DMS 273 (cell line): Measurements from ENCODE around the gene GYG1.
A peak's percentile ranks its signal among the peaks of the same experiment; 100 is the strongest.

Source experiments
- DNase-seq: peaks from one replicate; lab custom pipeline; 2025; ENCODE audit not compliant: unreplicated experiment; lab: John Stamatoyannopoulos, UW

GYG1 gene

DNA sequence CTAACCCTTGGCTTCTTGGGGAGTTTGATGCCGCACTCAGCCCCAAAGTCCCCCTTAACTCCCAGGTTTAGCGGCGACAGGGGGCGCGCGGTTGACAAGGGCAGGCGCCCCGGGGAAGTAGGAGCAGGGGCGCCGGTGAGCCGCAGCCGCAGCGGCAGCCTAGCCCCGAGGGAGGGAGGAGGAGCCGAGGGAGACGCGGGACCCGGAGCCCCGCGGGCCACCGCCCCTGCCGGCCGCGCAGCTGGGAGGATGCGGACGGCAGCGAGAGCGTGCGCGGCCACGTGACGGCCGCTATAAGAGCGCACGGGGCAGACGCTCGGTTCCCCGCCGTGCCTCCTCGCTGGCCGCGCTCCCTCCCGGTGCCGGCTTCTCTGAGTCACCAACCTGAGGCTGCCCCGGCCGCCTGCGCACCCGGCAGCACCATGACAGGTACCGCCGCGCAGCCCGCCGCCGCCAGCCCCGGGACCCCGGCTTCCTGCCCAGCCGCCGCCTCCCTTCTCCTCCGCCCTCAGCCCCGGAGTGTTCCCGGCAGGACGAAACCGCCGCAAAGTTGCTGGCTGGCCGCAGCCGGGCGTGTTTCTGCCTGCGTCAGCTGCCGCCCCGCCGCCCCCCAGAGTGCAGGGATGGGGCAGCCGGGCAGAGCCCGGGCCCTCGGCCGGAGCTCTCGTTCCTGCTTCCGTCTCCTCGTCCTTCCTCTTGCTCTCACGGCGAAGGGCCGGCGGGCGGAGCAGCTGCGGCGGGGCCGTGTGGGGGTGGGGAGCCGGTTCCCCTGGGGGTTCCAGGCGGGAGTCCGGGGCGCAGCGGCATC, at the start of gene GYG1:
Gene GYG1, plus strand, starts transcription at position 322 of the 808 bp plus-strand sequence. Its CDS starts 101 bp downstream, at position 423.
- DNase-seq, result peak; percentile 95

- peak; percentile 95 for DNase-seq
Measured at GRCh38 chr3:148943506-148944205, 47.7 kb upstream of the GYG1 start.

GRCh38 chr3:148945116-148945515, 46.2 kb upstream of the GYG1 start:
- DNase-seq, result no peak

- no peak for DNase-seq
Measured at GRCh38 chr3:148948913-148949657, 42.3 kb upstream of the GYG1 start.

GRCh38 chr3:148950806-148951205, 40.5 kb upstream of the GYG1 start:
- peak; percentile 36 for DNase-seq

GRCh38 chr3:148951599-148952361, 39.6 kb upstream of the GYG1 start:
- no peak for DNase-seq

GRCh38 chr3:148953094-148953493, 38.2 kb upstream of the GYG1 start:
- no peak for DNase-seq

DNA sequence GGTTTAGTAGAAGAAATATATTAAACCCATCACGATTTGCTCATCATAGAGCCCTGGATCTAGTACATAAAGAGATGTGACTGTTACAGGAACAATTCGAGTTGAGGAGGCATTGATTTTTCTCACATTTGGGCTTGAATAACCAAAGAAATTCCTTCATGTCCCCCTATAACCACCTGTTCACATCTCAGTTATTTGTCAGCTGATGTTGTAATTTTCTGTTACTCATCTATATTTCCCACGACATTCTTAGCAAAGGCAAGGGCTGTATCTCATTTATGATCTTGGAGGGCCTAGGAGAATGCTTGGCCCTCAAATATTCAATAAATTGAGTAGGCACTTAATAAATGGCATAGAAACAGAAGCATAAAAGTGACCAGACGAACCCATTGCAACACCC, 36.4 kb upstream of the GYG1 start:
- no peak for DNase-seq

GRCh38 chr3:148955544-148956346, 35.6 kb upstream of the GYG1 start:
- peak; percentile 76 for DNase-seq

DNA sequence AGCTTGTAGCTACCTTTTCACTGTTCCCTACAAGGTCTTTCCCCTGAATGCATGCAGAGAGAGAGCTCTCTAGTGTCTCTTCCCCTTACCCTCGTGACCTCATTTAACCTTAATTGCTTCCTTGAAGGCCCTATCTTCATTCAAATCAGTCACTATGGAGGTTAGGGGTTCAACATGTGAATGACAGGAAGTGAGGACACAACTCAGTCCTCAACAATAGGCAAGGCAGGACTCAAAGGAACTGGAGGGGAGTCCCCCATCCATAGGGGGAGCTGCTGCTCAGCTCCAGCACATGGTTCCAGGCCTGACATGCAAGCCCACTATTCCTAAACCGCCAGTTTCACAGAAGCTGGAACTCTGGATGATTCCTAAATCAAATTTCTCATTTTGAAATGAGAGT, 33.8 kb upstream of the GYG1 start:
- peak; percentile 46 for DNase-seq

- DNase-seq, result no peak
Measured at GRCh38 chr3:148958696-148959095, 32.6 kb upstream of the GYG1 start.

DNA sequence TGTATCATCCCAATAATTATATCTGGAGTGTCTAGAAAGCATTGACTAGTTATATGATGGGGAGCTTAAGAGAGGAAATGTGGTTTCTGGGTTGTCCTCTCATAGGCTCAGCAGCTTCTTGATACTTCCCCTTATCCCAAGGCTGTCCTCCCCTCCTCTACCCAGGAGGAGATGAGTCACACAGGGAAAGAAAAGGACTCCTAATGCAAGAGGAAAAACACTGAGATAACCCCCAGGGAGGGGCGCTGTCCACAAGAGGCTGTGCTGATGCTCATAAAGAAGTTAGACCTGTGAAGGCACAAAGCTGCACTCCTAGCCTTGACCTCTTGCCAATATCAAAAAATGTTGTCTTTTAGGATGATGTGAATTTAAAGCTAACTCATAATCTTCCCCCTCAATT, 28.8 kb upstream of the GYG1 start:
- DNase-seq, result peak; percentile 11

GRCh38 chr3:148964809-148965208, 26.5 kb upstream of the GYG1 start:
- DNase-seq, result no peak

DNA sequence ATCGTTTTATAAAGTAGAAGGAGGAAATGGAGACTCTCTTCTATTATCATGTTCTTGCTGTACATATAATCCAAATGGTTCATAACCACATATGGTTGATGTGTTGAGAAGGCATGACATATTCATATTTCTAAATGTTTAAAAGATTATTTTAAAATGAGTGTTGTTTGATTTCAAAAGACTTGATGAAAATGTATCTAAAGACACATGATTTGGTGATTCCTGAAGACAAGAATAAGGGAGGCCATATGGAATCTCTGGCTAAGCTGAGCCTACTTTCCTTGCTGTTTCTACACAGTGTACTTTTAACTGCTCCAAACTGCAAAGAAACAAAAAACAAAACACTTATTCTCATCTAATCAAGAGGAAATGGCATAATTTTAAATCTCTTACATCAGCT, 23.0 kb upstream of the GYG1 start:
- DNase-seq, result no peak

DNA sequence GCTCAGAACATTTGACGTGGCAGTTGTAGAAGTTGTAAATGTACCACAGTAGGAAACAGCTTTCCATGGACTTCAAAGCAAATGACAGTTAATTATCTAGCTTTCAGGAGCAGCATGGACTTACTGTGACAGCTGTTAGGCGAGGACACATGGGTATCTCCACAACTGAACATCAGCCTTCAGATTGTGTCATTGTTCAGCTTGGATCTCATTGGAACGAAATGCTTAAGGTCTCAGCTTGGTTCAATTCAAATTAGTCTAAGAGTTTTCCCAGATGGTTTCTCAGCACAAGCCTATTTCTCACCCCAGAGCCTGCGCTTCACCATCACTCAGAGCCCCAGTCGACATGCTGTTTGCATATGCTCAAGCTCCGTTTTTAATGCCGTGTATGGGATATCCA, 21.1 kb upstream of the GYG1 start:
- DNase-seq, result no peak

DNA sequence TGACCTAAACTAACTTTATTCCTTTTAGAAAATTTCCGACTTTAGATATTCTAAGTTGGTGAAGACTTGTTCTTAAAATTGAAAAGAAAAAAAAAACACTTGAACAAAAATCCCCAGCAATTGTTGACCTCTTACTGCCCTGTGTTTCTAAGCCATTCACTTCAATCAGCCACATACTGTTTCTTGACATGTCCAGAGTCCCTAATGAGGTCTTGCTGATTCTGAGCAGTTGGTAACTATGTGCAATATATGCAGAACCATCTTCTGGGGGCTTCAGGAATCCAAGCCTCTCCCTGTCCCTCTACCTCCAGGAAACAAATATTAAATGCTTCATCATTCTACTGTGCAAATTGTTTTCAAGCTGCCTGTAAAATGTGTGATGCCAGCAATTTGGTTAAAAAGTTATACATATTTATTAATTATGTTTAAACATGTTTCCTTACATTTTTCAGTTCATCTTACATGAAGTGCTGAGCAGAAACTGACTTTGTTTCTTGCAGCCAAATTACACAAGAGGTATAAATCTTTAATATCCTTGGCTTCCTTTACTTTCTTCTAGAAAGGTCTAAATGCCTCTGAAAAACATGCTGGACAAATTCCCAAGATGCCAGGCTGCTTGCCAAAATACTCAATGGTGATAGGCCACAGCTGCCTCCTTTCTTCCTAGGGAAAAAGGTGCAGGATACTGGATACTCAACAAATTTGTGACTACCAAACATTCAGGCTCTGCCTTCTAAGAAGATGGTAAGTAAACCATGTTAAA, 19.8 kb upstream of the GYG1 start:
- peak; percentile 30 for DNase-seq

DNA sequence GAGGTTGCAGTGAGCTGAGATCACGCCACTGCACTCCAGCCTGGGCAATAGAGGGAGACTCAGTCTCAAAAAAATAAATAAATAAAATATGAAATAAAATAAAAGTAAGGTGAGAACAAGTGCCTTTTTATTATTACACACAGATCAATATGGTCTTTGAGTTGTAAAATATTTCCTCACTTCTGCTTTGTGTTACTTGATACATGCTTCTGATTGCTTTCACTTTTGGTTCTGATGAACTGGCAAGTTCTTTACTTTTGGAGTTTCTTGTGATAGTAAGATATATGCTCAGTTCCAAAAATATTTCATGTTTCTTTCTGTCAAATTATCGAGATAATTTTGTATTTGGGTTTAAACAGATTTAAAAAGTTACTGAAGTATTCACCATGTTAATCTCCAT, 16.6 kb upstream of the GYG1 start:
- DNase-seq, result no peak

- no peak for DNase-seq
Measured at GRCh38 chr3:148975248-148975647, 16.1 kb upstream of the GYG1 start.

- DNase-seq, result no peak
Measured at GRCh38 chr3:148975696-148976095, 15.6 kb upstream of the GYG1 start.
